ENCODE results near the gene LARGE2. TPM values are rescaled to one million over a fixed set of nuclear protein-coding genes. Genes with fewer than 3 reads are reported as not detected.

LARGE2 gene
- total and polyA plus RNA-seq, 10 of the 15 experiments (the other 5 are each of a cell fraction or from before 2014, with no cell fraction given): 0.03 to 0.41 (median 0.19) TPM; not detected in 6

- TF ChIP-seq ZNF592 (IDR thresholded peaks at IDR 0.05): no peak
- TF ChIP-seq ZZZ3 (IDR thresholded peaks at IDR 0.05; ENCODE audit: control insufficient read depth, insufficient read length, low read depth): no peak
- TF ChIP-seq SMAD1 (IDR thresholded peaks at IDR 0.05; ENCODE audit: low read depth, partially characterized antibody): no peak
- TF ChIP-seq BMI1 (IDR thresholded peaks at IDR 0.05; ENCODE audit: borderline replicate concordance): no peak
- no peak for TF ChIP-seq SMAD5 (IDR thresholded peaks at IDR 0.05; ENCODE audit: low read depth)
- TF ChIP-seq NFIC (IDR thresholded peaks at IDR 0.05; ENCODE audit: low read depth, low read length): no peak
- no peak for TF ChIP-seq BCL3 (IDR thresholded peaks at IDR 0.05; ENCODE audit: borderline replicate concordance, insufficient read depth, low read depth, low read length, poor library complexity, severe bottlenecking)
- no peak for TF ChIP-seq USF2 (IDR thresholded peaks at IDR 0.05; ENCODE audit: borderline replicate concordance, low read depth, low read length)
Measured at GRCh38 chr11:45961751-45962240, 39.3 kb downstream of the LARGE2 start (continued).

All from GM12878 (cell line).